GM12878 (cell line): ENCODE results near the gene ARAP3. TPM values are rescaled to one million over a fixed set of nuclear protein-coding genes. Genes with fewer than 3 reads are reported as not detected.

Experiments used
- ATAC-seq: fragments of 200-7000 bp; cut with Tn5 transposase; 3 replicates; pipeline ENCODE4 v1.9.1; 2020; ENCODE audit warnings: mild to moderate bottlenecking, moderate library complexity
- BruUV-seq: library from RNA; stranded (reverse); fragments of 400-500 nt; replicated peaks from 2 replicates; lab custom pipeline; 2021; lab: Mats Ljungman, UMichigan
- CTCF ChIA-PET: fragments of 300-600 bp; sonication (Branson Sonifier 250); formaldehyde crosslinking; extraction: SDS; loops from one replicate; lab custom pipeline; 2021; ENCODE audit warnings: inconsistent platforms; lab: Yijun Ruan, JAX
- POLR2A ChIA-PET: fragments of 350-600 bp; formaldehyde crosslinking; extraction: SDS; loops from one replicate; lab custom pipeline; 2021; ENCODE audit warnings: inconsistent platforms; lab: Charles Lee
- RAD21 ChIA-PET: fragments of 300-600 bp; sonication (Branson Sonifier 250); formaldehyde crosslinking; loops from one replicate; lab custom pipeline; 2023; ENCODE audit warnings: antibody characterized with exemption; ENCODE audit not compliant: unreplicated experiment; lab: Charles Lee
- SMC1A ChIA-PET: fragments of 300-600 bp; sonication (Branson Sonifier 250); formaldehyde crosslinking; loops from one replicate; lab custom pipeline; 2023; ENCODE audit not compliant: unreplicated experiment, uncharacterized antibody; lab: Charles Lee
- DNase-seq: peaks from one replicate; pipeline ENCODE4 v3.0.0-alpha.2; 2011; ENCODE audit warnings: low read depth, low spot score
- FAIRE-seq: peaks from 3 replicates; lab custom pipeline; 2011; peaks lifted over from hg19 to GRCh38; lab: Jason Lieb, UNC
- H2AFZ ChIP-seq: 2 replicates; pipeline ENCODE4 v1.6.0; 2011; ENCODE audit warnings: low read depth, low read length, control low read depth; ENCODE audit not compliant: control insufficient read depth
- H3K27ac ChIP-seq: 2 replicates; pipeline ENCODE4 v1.5.1; 2011; ENCODE audit warnings: control low read depth; ENCODE audit not compliant: control insufficient read depth, insufficient read depth
- H3K27me3 ChIP-seq, 2 experiments: replicated peaks in 1 of 2; 2 replicates each; pipeline versions ENCODE4 v1.6.0 to v1.6.1; 2011; ENCODE audit warnings: low read length in 1 of 2; ENCODE audit not compliant: control insufficient read depth in 2 of 2, insufficient read depth in 2 of 2
- H3K36me3 ChIP-seq, 2 experiments: 2 replicates each; pipeline ENCODE4 v1.5.1; 2011; ENCODE audit warnings: low read length in 1 of 2; ENCODE audit not compliant: control insufficient read depth in 2 of 2, insufficient read depth in 2 of 2
- H3K4me1 ChIP-seq: 2 replicates; pipeline ENCODE4 v1.6.1; 2011; ENCODE audit warnings: mild to moderate bottlenecking, low read length, moderate library complexity, mixed read lengths; ENCODE audit not compliant: control insufficient read depth, insufficient read depth
- H3K4me2 ChIP-seq: 2 replicates; pipeline ENCODE4 v1.6.0; 2011; ENCODE audit warnings: control low read depth; ENCODE audit not compliant: control insufficient read depth, insufficient read depth
- H3K4me3 ChIP-seq: fragments of 200-600 bp; sonication (generic); 2 replicates; pipeline ENCODE4 v1.5.1; 2016
- H3K79me2 ChIP-seq: 2 replicates; pipeline ENCODE4 v1.6.0; 2011; ENCODE audit warnings: low read length; ENCODE audit not compliant: control insufficient read depth, insufficient read depth
- H3K9ac ChIP-seq: 2 replicates; pipeline ENCODE4 v1.8.0; 2011; ENCODE audit warnings: low read length, control low read depth, mixed read lengths; ENCODE audit not compliant: control insufficient read depth, insufficient read depth
- H3K9me3 ChIP-seq: replicated peaks from 3 replicates; pipeline ENCODE4 v1.5.1; 2011; ENCODE audit warnings: mild to moderate bottlenecking, low read length; ENCODE audit not compliant: control insufficient read depth, insufficient read depth
- H4K20me1 ChIP-seq: 2 replicates; pipeline ENCODE4 v1.6.0; 2011; ENCODE audit not compliant: control insufficient read depth, insufficient read depth
- CBX3 ChIP-seq: fragments of 200-600 bp; sonication (generic); IDR thresholded peaks from 2 replicates; pipeline ENCODE4 v1.6.1; 2016; ENCODE audit warnings: low read depth, borderline replicate concordance
- GATAD2B ChIP-seq: fragments of 450-650 bp; conservative IDR thresholded peaks from 2 replicates; pipeline ENCODE4 v1.6.1; 2017; ENCODE audit warnings: low read depth, mild to moderate bottlenecking, moderate library complexity
- HCFC1 ChIP-seq: fragments of 150-350 bp; IDR thresholded peaks from 2 replicates; pipeline ENCODE4 v1.6.1; 2014; ENCODE audit warnings: low read length
- HDAC2 ChIP-seq: fragments of 200-600 bp; sonication (generic); IDR thresholded peaks from 2 replicates; pipeline ENCODE4 v1.6.1; 2017
- IKZF1 ChIP-seq: fragments of 450-650 bp; conservative IDR thresholded peaks from 2 replicates; pipeline ENCODE4 v1.6.1; 2017; ENCODE audit warnings: antibody characterized with exemption, mild to moderate bottlenecking
- IKZF2 ChIP-seq, 2 experiments: fragments of 450-650 bp; IDR thresholded peaks; 2 replicates each; pipeline ENCODE4 v1.6.1; 2017; ENCODE audit warnings: mild to moderate bottlenecking in 2 of 2, moderate library complexity in 2 of 2
- MYB ChIP-seq: fragments of 150-350 bp; IDR thresholded peaks from 2 replicates; pipeline ENCODE4 v1.6.1; 2014; ENCODE audit warnings: mild to moderate bottlenecking, low read depth, low read length, borderline replicate concordance
- SREBF1 ChIP-seq: IDR thresholded peaks from 2 replicates; pipeline ENCODE4 v1.6.1; 2012; ENCODE audit warnings: mild to moderate bottlenecking, low read length
- SRF ChIP-seq, 2 experiments: IDR thresholded peaks; 2 replicates each; pipeline ENCODE4 v1.6.1; 2011; ENCODE audit warnings: low read depth in 2 of 2, low read length in 2 of 2, mild to moderate bottlenecking in 1 of 2, moderate library complexity in 1 of 2
- WRNIP1 ChIP-seq: IDR thresholded peaks from 2 replicates; pipeline ENCODE4 v1.6.1; 2011; ENCODE audit warnings: low read depth, low read length, improper control_type of control experiment, borderline replicate concordance
- YBX1 ChIP-seq: fragments of 450-650 bp; IDR thresholded peaks from 2 replicates; pipeline ENCODE4 v1.6.1; 2016; ENCODE audit warnings: antibody characterized with exemption
- ZBED1 ChIP-seq: IDR thresholded peaks from 2 replicates; pipeline ENCODE4 v1.6.1; 2016; ENCODE audit warnings: borderline replicate concordance
- ZNF24 ChIP-seq: fragments of 450-650 bp; IDR thresholded peaks from 2 replicates; pipeline ENCODE4 v1.6.1; 2017; ENCODE audit warnings: antibody characterized with exemption, mild to moderate bottlenecking
- ZZZ3 ChIP-seq: IDR thresholded peaks from 2 replicates; pipeline ENCODE4 v1.6.1; 2011; ENCODE audit warnings: low read depth; ENCODE audit not compliant: control insufficient read depth, insufficient read length
- WGBS: methylation state at CpG from one replicate; pipeline ENCODE4 v1.1.6; 2016; ENCODE audit warnings: low lambda C conversion rate; ENCODE audit not compliant: insufficient replicate concordance, insufficient coverage; ENCODE audit errors: missing lambda C conversion rate; 5-methylcytosine and 5-hydroxymethylcytosine counted together
- in situ Hi-C: fragments of 300-500 bp; cut with MboI; formaldehyde crosslinking; loops from 9 replicates; pipeline ENCODE4 v1.14.3; 2018; ENCODE audit warnings: mixed read lengths
- intact Hi-C: fragments of 100-400 bp; cut with micrococcal nuclease; formaldehyde crosslinking; loops from one replicate; pipeline ENCODE4 v1.14.2; 2022; ENCODE audit not compliant: unreplicated experiment
- polyA plus RNA-seq, 11 experiments: library from polyadenylated mRNA; depleted of rRNA in 4 of 11; unstranded in 6 of 11; stranded (reverse) in 5 of 11; fragments of >200 nt; fragmentation: Nextera tagmentation in 4 of 11; fragmentation: Illumina TruSeq in 1 of 11; extraction: Ambion mirVana in 4 of 11; extraction: Trizol in 1 of 11; gene quantifications; 1 replicate in 1 of 11; 2 replicates in 10 of 11; pipeline versions ENCODE4 v1.2.1 to v1.2.3, GENCODE V29; 2011 to 2016; ENCODE audit warnings: inconsistent platforms in 2 of 11, missing spikeins in 2 of 11, low read depth in 1 of 11
- total RNA-seq, 4 experiments: library from RNA; depleted of rRNA in 3 of 4; stranded (reverse); fragments of >200 nt in 3 of 4; fragmentation: Illumina TruSeq in 1 of 4; extraction: Trizol in 1 of 4; gene quantifications; 2 replicates each; pipeline versions ENCODE4 v1.2.1 to v1.2.3, GENCODE V29; 2013 to 2021
- TF ChIP-seq, protein P1 (sequence below): IDR thresholded peaks from 2 replicates; pipeline ENCODE4 v1.6.1; 2011; ENCODE audit warnings: borderline replicate concordance, low read depth, mild to moderate bottlenecking, moderate library complexity, low read length; ENCODE audit not compliant: insufficient read depth, poor library complexity, severe bottlenecking
- TF ChIP-seq, protein P2 (sequence below): fragments of 150-350 bp; IDR thresholded peaks from 2 replicates; pipeline ENCODE4 v1.6.1; 2016; ENCODE audit warnings: low read depth, low read length
- TF ChIP-seq, protein P3 (sequence below): fragments of 450-650 bp; IDR thresholded peaks from 2 replicates; pipeline ENCODE4 v1.6.1; 2014; ENCODE audit warnings: mild to moderate bottlenecking

ARAP3 gene
- total and polyA plus RNA-seq, 10 of the 15 experiments (the other 5 are each of a cell fraction or from before 2014, with no cell fraction given), result 0.01 to 0.08 TPM; not detected in 8

DNA sequence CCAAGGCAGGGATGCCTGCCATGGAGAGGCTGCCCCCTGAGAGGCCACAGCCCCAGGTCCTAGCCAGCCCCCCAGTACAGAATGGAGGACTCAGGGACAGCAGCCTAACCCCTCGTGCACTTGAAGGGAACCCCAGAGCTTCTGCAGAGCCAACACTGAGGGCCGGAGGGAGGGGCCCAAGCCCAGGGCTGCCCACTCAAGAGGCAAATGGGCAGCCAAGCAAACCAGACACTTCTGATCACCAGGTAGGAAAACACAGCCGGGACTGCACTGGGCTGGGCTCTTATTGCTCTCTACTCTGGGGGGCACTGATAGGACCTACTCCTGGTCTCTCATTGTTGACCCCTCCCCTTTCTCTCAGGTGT is 42.0 kb downstream of the ARAP3 start:
- ATAC-seq, result no peak
- WGBS, result 97% methylated on average over 3 of the region's 3 CpGs
- intact Hi-C loops (no loop called here), in situ Hi-C loops (no loop called here)
- Histone ChIP-seq H3K9ac (no peak overlapping the region), H3K4me3 (no peak overlapping the region), H4K20me1 (no peaks in the 10 kb centered on the region), H3K9me3 (no peaks in the 10 kb centered on the region), H3K27ac (no peak overlapping the region), H3K4me1 (peaks cover 23% of the 10 kb centered on the region), H3K79me2 (peaks cover 28% of the 10 kb centered on the region), H3K36me3 (no peaks in the 10 kb centered on the region; a peak in 2 of 4 replicates), H3K4me2 (no peak overlapping the region), H3K27me3 (no peaks in the 10 kb centered on the region), H2AFZ (no peak overlapping the region)
- POLR2A ChIA-PET, result no interaction called here
- DNase-seq, result no peak
- BruUV-seq, result no TSS peak
- CTCF ChIA-PET, result interaction anchor here (0.6 to 11.2 kb wide), 5 partner anchors 17 to 500 kb away, joined by 3 to 118 read pairs (median 6); partner anchors contain the start of gene DIAPH1
- RAD21 ChIA-PET, result interaction anchor here (3.5 kb wide), 1 partner anchor 48 kb away, joined by 22 read pairs; no protein-coding TSS in a partner anchor
- FAIRE-seq, result no peak
- SMC1A ChIA-PET, result interaction anchor here (12.9 kb wide), 1 partner anchor 22 kb away, joined by 245 read pairs; the partner anchor contains the start of gene DIAPH1
- TF ChIP-seq, protein P1, sequence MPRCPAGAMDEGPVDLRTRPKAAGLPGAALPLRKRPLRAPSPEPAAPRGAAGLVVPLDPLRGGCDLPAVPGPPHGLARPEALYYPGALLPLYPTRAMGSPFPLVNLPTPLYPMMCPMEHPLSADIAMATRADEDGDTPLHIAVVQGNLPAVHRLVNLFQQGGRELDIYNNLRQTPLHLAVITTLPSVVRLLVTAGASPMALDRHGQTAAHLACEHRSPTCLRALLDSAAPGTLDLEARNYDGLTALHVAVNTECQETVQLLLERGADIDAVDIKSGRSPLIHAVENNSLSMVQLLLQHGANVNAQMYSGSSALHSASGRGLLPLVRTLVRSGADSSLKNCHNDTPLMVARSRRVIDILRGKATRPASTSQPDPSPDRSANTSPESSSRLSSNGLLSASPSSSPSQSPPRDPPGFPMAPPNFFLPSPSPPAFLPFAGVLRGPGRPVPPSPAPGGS, result no peak
- TF ChIP-seq CBX3 (no peak), MYB (no peak), GATAD2B (no peak), SRF (IDR thresholded peaks at IDR 0.05; ENCODE audit: low read depth in 2 of 2, low read length in 2 of 2) (no peak), HDAC2 (no peak), YBX1 (no peak), IKZF2 (IDR thresholded peaks at IDR 0.05) (no peak), ZZZ3 (no peak), IKZF1 (no peak), ZNF24 (no peak), ZBED1 (no peak), HCFC1 (no peak), SREBF1 (no peak), WRNIP1 (no peak)
- TF ChIP-seq, protein P2, sequence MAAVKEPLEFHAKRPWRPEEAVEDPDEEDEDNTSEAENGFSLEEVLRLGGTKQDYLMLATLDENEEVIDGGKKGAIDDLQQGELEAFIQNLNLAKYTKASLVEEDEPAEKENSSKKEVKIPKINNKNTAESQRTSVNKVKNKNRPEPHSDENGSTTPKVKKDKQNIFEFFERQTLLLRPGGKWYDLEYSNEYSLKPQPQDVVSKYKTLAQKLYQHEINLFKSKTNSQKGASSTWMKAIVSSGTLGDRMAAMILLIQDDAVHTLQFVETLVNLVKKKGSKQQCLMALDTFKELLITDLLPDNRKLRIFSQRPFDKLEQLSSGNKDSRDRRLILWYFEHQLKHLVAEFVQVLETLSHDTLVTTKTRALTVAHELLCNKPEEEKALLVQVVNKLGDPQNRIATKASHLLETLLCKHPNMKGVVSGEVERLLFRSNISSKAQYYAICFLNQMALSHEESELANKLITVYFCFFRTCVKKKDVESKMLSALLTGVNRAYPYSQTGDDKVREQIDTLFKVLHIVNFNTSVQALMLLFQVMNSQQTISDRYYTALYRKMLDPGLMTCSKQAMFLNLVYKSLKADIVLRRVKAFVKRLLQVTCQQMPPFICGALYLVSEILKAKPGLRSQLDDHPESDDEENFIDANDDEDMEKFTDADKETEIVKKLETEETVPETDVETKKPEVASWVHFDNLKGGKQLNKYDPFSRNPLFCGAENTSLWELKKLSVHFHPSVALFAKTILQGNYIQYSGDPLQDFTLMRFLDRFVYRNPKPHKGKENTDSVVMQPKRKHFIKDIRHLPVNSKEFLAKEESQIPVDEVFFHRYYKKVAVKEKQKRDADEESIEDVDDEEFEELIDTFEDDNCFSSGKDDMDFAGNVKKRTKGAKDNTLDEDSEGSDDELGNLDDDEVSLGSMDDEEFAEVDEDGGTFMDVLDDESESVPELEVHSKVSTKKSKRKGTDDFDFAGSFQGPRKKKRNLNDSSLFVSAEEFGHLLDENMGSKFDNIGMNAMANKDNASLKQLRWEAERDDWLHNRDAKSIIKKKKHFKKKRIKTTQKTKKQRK, result no peak
- TF ChIP-seq, protein P3, sequence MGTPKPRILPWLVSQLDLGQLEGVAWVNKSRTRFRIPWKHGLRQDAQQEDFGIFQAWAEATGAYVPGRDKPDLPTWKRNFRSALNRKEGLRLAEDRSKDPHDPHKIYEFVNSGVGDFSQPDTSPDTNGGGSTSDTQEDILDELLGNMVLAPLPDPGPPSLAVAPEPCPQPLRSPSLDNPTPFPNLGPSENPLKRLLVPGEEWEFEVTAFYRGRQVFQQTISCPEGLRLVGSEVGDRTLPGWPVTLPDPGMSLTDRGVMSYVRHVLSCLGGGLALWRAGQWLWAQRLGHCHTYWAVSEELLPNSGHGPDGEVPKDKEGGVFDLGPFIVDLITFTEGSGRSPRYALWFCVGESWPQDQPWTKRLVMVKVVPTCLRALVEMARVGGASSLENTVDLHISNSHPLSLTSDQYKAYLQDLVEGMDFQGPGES, result no peak
